HG03025 (cell line): ENCODE data around the gene DES.

ENCODE experiments used
- ATAC-seq: cut with Tn5 transposase; IDR thresholded peaks from one replicate; pipeline ENCODE4 v1.9.1; 2021; ENCODE audit warnings: mild to moderate bottlenecking, moderate library complexity; ENCODE audit not compliant: unreplicated experiment, low FRiP score

Gene DES

DNA sequence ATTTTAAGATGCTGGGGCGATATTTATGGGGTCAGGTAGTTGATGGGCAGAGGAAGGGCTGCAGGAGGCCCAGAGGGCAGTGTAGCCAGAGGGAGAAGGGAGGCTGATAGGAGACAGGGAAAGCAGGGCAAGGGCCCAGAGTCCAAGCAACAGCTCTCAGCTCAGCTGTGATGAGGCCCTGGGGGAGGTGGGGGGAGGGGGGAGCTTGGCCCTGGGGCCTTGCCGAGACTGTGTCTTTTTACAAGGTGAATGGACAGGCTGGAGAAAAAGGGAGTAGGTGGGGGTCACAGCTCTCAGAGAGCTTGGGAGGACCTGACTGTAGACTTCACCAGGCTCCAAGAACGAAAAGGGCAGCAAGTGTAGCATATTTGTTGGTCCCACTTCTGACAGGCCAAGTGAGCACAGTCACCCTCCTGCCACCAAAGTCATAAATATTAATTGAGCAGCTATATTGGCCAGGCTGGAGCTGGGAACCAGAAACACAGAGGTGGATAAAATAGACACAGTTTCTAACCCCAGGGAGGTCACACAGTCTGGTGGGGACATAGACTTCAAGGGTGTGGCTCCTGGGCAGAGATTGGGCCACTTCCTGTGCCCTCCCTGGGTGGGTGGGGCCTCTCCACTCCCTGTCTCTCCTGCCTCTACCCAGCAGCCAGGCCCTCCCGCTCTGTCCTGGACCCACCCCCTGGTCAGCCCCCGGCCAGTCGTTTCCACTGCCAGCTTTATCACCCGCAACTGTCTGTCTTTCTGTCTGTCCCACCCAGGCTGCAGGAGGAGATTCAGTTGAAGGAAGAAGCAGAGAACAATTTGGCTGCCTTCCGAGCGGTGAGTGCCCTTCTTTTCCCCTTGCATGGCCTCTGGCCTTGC, 1.4 kb downstream of the DES start:
- ATAC-seq = no peak

DNA sequence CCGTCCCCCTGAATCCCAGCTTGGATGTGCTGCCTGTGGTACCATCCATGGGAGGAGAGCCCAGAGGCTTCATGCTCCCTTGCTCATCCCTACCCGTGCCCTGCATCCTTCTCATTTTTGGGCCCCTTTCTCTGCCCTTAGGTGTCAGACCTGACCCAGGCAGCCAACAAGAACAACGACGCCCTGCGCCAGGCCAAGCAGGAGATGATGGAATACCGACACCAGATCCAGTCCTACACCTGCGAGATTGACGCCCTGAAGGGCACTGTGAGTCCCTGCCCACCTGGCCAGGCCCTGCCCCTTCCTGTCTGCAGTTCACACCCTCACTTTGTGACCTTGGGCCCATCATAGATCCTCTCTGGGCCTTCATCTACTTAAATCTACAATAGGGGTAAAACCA, 2.5 kb downstream of the DES start:
- no peak for ATAC-seq

DNA sequence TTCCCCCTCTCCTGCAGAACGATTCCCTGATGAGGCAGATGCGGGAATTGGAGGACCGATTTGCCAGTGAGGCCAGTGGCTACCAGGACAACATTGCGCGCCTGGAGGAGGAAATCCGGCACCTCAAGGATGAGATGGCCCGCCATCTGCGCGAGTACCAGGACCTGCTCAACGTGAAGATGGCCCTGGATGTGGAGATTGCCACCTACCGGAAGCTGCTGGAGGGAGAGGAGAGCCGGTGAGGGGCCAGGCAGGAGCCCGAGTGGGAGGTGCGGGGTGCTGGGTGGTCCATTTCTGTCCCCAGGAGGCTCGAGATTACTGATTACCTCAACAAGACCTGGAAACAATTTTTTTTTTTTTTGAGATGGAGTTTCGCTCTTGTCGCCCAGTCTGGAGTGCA, 3.1 kb downstream of the DES start:
- ATAC-seq = no peak

DNA sequence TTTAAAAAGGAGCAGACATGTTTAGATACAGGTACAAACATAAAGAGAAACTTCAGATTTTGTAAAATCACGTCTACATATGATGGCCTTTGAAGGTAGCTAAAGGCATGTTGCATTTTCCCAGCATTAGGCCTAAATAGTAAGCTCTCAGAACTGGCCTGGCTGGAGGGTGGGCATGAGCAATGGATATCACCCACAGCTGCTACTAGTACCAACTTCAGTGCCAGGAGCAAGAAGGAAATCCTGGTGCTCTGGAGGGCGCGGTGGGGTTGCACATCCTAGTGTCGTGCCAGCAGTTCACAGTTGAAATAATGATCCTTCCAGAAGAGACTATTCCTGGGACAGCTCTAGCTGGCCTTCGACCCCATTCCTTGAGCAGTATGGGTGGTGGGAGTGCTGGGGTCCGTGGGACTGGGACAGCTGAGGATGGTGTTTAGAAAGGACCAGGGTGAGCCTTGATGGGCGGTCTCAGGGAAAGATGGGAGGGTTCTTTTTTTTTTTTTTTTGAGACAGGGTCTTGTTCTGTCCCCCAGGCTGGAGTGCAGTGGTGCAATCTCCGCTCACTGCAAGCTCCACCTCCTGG, 4.9 kb downstream of the DES start:
- no peak for ATAC-seq

DNA sequence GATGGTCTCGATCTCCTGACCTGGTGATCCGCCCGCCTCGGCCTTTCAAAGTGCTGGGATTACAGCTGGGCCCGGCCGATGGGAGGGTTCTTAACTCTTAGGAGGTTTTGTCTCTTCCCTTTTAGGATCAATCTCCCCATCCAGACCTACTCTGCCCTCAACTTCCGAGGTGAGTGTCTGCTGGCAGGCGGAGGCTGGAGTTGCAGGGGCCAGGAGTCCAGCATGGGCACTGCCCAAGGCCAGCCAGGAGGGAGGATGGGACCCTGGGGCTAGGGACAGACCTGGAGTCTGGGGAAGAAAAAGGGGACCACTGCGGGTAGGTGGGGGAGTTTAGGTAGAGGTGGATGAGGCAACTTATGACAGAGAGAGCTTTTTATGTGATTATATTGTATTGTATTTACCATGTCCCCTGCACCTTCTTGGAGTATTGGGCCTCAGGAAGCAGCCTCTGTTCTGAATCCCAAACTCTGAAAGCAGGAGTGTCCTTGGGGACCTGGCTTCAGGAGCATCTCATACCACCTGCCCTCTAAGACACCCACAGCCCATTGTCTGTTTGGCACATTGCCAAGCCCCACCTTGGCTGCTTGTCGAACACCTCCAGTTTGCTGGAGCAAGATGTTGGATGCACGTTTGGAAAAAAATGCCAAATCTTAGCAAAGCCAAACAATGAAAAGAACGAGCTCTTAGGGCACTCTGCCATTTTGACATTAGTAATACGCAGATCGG, 5.6 kb downstream of the DES start:
- no peak for ATAC-seq

DNA sequence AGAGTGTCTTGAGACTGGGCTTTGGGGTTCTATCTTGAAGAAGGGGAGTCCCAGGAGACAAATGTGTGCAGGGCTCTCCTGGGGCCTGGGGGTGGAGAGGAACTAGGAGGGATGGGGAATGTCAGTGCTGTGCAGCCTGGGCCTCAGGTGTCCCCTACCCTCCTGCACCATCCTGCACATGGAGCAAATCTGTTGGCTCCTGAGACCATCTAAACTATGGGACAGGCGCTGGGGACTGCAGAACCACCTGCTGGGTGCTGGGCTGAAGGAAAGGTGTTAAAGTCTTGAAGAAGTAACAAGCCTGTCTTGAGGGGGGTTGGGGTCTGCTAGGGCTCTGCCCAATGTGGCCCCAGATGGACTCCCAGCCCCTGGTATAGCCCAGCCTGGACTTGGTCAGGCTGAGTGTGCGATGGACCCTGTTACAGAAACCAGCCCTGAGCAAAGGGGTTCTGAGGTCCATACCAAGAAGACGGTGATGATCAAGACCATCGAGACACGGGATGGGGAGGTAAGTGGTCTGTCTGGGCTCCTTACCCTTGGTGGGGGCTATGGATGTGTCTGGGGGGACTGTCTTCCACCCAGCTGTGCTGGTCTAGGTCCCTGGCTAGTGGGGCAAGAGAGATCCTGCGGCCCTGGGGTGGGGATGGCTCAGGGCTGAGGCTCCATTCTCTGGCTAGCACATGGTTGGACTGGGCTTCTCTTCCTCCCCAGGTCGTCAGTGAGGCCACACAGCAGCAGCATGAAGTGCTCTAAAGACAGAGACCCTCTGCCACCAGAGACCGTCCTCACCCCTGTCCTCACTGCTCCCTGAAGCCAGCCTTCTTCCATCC, 7.3 kb downstream of the DES start:
- no peak for ATAC-seq

DNA sequence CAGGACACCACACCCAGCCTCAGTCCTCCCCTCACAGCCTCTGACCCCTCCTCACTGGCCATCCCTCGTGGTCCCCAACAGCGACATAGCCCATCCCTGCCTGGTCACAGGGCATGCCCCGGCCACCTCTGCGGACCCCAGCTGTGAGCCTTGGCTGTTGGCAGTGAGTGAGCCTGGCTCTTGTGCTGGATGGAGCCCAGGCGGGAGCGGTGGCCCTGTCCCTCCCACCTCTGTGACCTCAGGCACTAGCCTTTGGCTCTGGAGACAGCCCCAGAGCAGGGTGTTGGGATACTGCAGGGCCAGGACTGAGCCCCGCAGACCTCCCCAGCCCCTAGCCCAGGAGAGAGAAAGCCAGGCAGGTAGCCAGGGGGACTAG, 7.9 kb downstream of the DES start:
- ATAC-seq = no peak

DNA sequence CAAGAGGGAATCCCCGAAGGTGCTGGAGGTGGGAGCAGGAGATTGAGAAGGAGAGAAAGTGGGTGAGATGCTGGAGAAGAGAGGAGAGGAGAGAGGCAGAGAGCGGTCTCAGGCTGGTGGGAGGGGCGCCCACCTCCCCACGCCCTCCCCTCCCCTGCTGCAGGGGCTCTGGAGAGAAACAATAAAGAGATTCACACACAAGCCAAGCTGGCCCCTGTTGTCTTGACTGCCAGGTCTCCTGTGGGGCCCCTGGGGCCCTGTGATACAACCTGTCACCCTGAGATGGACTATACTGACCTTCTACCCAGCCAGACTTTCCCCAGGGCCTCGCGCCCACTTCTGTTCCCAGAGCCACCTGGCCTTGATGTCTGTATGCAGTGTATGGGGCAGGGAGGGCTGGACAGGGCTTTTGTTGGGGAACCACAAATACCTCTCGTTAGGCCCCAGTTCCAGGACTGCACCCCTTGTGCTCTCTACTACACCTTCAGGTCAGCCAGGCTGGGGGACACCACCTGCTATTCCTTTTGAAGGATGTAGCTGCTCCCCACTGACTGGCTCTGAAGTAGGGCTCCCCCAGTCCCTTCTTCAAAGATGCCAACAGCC, 8.5 kb downstream of the DES start:
- ATAC-seq = no peak

DNA sequence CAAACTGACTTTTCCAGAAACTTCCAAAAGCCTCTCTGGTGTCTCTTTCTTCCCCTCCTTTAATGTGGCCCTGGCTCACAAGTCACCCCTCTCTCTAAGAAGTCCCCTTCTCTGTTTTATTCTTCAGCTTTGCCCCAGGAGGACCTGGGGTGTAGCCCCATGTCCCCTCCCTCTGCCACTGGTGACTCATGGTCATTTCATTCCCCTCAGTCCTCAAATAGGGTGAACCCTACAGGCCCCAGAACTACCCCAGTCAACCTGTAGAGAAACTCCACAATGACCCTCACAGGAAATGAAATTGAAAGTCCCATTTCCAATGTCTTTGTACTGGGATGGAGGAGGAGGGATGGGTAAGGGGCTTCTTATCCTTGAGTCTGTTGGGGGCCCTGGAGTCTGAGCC, 10.3 kb downstream of the DES start:
- ATAC-seq = no peak

DNA sequence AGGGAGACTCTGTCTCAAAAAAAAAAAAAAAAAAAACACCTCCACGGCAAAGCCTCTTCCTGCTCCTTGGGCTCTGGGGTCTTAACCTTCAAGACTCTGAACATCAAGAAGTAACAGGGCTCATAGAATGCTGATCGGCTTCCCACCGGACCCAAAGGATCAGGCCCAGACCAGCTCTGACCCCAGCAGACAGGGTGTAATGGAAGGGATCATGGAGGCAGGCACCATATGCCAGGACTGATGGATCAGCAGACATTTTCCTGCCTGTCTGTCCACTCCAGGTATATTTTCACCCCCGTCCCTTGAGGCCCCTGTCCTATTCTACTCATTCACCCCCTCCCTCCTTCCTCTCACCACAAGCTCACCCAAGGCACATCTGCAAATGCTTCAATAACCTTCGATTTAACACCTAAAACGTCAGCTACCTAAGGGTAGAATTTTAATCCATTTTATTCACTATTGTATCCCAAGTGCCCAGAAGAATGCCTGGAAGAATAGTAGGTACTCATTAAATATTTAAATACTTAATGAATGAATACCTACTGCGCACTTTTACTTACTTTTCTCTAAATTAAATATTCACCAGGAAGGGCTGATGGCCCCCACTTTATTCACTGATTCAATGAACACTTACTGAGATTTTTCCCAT, 11.9 kb downstream of the DES start:
- no peak for ATAC-seq

DNA sequence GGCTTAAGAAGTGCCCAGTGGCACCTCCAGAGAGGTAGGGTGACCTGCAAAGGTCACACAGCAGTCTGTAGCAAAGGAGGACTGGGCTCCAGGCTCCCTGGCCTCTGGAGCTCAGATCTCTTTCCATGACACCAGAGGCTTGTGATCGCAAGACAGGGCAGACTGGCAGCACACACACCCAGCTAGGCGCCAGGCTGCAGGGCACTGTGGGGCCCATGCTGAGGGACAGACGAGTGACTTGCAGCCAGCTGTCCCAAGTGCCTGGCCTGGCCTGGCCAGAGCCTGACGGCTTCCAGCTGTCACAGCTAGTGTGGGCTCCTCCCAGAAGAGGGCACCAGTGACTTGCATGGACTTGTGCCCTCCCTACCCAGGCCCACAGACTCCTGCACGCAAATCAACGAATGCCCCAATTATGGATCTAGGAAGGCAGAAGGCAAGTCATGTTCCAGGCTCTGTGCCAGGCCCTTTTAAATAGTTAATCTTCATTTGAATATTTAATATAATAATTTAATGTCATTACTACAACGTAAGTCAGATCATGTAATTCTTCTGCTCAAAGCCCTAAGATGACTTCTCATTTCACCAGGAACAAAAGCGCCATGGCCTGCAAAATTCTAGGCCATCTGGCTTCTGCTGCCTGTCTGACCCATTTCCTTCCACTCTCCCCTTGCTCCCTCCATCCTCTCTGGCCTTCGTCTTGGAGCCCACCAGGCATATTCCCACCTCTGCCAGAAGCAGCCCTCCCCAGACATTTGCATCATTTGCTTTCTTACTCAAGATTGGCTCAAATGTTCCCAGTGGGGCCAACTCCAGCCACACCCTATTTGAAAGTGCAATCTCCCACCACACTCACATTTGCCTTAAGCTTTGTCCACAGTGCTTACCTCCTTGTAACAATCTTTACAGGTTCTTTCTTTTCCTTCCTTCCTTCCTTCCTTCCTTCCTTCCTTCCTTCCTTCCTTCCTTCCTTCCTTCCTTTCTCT, 12.7 kb downstream of the DES start:
- no peak for ATAC-seq

DNA sequence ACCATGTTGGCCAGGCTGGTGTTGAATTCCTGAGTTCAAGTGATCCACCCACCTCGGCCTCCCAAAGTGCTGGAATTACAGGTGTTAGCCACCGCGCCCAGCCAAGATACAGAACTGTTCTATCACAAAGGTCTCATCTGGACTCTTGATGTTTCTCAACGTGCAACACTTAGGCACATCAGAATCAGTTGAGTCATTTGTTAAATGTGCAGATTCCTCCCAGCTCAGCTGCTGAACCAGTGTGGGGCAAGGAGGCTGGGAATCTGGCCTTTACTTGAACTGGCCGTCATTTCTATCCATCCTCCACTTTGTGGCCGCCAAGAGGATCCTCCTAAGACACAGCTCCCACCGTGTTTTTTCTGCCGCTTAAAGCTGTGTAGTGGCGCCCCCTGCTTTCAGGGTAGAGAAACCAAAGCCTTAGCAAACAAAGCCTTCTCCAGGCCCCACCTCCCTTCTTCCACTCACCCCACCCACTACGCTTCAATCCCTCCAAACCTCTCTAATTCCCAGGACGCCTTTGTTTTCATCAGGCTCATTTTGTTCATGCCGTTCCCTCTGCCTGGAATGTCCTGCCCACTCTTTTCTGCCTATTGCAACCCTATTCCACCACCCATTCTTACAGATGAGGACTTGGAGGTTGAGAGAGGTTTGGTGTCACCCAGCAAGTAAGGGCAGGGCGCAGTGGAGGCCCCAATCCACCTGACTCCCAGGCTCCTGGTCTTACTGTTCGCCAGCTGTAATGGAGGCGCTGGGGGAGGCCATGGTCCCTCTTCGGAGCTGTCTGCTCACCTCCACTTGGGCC, 15.7 kb downstream of the DES start:
- ATAC-seq = no peak

DNA sequence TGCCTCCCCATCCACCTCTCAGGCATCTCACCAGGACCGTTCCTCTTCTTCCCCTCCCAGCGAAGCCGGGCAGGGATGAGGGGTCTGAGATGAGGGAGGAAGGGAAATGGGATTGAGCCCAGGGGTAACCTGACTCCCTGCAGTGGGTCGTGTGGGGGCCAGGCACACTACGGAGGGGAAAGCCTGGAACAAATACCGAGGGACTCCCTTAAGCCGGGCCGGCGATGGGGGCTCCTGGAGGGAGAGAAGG, 16.2 kb downstream of the DES start:
- no peak for ATAC-seq

DNA sequence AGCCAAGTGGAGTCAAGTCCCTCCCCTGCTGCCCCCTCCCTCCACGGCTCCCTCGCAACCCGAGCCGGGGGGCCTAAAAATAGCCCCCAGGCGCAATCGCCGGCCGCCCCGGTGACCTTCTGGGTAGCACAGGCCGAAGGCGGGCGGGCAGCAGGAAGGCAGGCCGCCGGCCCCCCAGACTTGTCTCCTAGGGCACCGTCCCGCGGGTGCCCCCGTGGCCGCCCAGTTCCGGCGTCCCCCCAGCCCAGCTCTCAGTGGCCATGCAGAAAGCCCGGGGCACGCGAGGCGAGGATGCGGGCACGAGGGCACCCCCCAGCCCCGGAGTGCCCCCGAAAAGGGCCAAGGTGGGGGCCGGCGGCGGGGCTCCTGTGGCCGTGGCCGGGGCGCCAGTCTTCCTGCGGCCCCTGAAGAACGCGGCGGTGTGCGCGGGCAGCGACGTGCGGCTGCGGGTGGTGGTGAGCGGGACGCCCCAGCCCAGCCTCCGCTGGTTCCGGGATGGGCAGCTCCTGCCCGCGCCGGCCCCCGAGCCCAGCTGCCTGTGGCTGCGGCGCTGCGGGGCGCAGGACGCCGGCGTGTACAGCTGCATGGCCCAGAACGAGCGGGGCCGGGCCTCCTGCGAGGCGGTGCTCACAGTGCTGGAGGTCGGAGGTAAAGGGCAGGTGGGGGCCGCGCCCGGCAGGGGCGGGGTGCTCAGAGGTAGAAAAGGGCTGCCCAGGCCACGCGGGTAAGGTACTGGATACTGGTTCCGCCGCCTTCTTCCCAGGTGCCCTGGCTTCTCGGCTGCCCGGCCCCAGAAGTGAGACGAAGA, 16.7 kb downstream of the DES start, which contains the start of gene SPEG:
SPEG (plus strand) TSS at position 126 of the 808 bp plus-strand sequence; CDS start at position 261, 135 bp downstream.
- ATAC-seq = no peak

DNA sequence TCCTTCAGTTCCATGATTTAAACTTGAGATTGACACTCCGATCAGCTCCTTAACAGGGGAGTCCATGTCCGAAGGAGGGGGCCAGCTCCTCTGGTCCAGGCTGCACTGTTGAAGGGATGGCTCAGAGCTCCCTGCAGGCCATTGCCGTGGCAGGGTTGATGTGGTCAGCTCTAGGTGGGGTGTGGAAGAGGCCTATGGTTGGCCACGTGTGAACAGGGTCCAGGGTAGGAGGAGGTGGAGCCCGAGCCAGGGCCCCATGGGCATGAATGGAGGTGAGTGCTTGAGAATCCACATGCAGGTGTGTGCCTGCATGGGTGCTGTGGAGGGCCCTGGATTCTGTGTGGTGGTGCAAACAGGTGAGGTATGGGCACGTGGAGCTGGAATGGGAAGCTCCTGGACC, 17.5 kb downstream of the DES start:
- ATAC-seq = no peak

DNA sequence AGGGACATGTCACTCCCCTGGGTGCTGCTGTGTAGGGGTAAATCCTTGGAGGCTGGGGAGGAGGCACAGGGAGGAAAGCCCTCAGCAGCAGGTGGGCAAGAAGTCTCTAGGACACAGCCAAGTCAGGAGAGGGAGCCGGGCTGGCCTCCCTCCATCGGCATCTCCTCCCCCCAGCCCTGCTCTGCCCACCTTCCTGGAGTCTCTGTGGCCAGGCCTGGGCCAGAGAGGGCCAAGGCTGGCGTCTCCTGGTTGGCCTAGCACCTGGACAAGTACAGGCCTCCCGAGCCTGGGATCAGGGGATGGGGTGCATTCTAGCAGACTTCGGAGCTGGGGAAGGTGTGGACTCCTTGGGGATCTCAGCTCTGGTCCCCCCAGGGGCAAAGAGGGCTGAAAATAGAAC, 18.3 kb downstream of the DES start:
- ATAC-seq = no peak

DNA sequence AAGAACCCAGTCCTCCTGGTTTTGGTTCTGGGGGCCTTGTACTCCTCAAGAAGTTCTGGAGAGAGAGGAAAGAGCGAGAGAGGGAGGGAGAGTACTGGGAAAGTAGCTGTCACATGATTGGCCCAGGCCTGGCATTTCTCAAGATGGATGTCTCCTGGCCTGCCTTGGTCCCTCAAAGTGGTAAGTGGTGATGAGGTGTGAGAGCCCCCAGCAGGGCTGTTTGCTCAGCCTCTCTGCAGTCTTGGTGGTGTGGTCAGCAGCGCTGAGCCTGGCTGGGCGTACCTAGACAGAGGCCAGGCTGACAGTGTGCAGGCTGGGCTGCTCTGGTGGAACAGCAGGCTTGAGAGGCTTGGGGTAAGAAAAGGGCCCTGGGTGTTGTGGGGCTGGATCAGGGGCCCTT, 19.0 kb downstream of the DES start:
- ATAC-seq = no peak
